Lung microvascular endothelial cell (primary cell): Measurements from ENCODE around the gene BCO2. TPM values are rescaled to one million over a fixed set of nuclear protein-coding genes. Genes with fewer than 3 reads are reported as not detected.
"Not testable (repeated sequence)": the region's sequence is repeated elsewhere in the genome, so short reads cannot be mapped to it uniquely, and the experiment has no call there.

Experiments used
- DNase-seq, 2 donors: peaks; one replicate each; pipeline versions ENCODE4 v3.0.0 to v3.0.0-alpha.2; 2010; ENCODE audit warnings: low read depth in 2 of 2
- total RNA-seq: library from RNA; depleted of rRNA; stranded (reverse); fragments of >200 nt; gene quantifications from 2 replicates; pipeline ENCODE4 v1.2.1, GENCODE V29; 2014

BCO2 gene
- total RNA-seq, 1 donor from 2014 or later, result 0.60 TPM

DNA sequence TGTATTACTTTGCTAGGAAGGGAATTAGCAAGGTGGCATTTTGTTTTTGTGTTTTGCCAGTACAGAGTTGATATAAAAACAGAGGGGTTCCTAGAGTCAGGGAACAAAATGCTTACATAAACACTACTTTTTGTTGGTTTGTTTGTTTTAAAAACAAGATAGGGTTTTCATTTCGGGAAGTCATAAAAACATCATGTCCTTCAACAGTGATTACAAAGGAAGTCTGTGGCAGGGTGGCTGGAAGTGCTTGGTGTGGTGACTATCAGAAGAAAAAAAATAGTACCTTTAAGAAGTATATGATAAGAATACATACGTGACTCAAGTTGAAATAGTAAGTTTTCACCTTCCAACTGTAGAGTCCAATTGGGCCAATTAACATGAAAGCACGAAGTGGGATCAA, 10.3 kb upstream of the BCO2 start:
- DNase-seq, result peak; percentile 13 to 15

DNA sequence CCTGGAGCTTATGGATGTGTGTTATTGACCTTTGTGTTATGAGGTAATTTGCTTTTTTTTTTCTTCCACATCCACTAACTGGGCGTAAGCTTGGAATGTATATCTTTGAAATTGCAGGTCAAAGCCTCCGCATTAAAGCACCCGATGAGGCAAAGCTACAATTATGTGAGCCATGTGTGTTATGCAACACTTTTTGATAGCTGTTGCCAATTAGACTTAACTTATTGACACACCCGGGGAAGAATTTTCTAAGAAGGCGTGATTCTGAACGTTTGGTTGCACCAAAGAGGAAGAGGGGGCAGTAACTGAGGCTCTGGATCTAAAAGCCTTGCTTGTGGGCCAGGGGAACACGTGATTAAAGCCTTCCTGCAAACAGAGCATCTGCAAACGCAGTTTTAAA, 8.8 kb upstream of the BCO2 start:
- no peak for DNase-seq

DNA sequence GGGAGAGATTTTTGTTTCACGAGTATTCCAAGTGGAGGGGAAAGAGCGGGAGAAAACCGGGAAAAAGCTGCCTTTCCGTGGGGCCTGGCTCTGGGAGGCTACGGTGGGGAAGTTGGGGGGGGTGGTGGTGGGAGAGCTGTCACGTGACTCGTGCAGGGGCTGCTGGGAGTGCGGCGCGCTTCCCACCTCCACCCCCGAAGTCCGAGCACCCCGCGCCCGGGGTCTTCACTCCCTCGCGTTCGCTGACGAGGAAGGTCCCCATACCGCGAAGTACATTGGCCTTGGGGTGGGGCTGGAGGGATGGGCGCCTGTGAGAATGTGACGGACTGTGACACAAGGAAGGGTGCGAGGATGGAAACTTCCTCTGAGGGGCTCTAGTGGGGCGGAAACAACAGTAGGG, 8.2 kb upstream of the BCO2 start, which contains the start of gene TEX12:
TEX12 (plus strand) TSS at position 228 of the 400 bp plus-strand sequence. CDS start 1,897 bp downstream, outside the sequence.
- no peak for DNase-seq

DNA sequence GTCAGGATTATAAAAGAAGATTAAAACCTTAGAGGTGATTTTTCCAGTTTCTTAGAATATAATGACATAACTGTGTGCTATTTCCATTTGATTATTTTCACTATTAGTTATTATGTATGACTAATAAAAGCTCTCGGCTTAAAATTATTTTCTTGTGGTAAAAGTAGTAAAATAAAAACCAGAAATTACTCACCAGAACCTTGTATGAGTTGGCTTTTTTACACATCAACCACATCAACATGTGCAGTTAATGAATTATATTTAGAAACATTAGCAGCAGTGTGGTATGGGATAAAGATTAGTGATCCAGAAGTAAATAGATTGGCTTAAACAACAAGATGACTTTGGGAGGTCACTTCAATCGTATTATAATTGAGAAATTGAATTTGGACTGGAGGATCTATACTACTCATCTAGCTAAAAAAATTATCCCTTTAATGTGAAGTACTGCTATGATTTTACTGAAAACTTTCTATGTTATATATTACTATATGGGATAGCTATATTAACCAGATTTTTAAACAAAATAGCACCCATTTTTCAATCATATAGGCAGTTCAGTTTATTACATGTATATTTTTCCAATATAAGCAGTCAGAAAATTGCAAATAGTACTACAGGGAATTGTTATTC, 2.8 kb upstream of the BCO2 start:
- DNase-seq, result peak in 1 of 2 donors; percentile 7

DNA sequence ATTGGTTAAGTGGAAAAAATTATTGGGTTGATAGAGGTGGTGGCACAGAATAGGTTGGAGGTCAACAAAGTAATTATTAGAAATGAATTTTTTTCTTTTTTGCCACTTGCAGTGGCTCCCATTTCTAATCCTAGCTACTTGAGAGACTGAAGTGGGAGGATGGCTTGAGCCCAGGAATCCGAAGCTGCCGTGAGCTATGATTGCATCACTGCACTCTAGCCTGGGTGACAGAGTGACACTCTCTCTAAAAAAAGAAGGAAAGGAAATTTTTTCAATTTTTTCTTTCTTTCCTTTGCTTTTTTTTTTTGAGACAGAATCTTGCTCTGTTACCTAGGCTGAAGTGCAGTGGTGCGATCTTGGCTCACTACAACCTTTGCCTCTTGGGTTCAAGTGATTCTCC, 2.2 kb upstream of the BCO2 start:
- DNase-seq, result no peak

DNA sequence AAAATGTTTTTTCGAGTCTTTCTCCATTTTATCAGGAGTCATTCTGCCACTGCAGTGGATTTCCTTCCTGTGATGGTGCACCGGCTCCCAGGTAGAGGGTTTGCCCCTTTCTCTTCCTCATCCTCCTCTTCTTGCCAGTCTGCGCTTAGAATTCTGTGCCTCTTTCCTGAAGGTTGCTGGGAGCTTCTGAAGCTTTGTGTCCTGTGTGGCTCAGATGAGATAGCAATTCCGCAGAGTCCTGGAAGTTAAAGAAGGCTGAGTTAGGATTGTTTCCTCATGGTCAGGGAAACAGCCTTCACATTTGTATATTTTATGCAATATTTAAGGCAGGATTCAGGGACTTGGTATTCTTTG, 264 bp downstream of the BCO2 start:
- DNase-seq, result no peak

DNA sequence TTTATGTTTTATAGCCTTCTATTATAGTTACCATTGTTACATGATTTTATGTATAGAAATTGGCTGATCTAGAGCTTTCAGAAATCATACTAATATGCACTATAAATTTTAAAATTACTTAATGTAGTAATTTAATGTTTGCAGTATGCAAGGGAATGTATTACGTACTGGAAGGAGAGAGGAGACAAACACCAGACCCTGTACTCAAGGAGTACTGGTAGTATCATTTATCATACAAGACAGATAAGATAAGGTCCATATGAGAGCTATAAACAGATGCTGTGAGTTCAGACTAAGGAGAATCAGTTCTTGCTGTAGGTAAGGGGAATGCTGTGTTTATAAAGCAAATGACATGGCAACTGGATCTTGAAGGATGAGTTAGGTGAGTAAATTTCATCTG, 765 bp downstream of the BCO2 start:
- DNase-seq, result no peak

DNA sequence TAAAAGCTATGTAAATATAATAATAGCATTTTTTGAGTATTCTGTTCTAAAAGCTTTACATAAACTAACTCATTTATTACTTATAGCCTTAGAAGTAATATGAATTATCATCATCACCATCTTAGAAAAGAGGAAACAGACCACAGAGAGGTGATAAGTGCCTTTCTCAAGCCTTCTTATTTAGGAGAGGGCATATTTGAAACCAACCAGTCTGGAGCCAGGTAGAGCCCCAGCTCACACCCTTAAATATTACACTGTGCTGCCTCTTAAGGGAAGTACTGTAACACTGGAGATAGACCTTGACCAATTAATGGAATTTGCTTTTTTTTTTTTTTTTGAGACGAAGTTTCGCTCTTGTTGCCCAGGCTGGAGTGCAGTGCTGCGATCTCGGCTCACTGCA, 2.3 kb downstream of the BCO2 start:
- DNase-seq, result no peak

DNA sequence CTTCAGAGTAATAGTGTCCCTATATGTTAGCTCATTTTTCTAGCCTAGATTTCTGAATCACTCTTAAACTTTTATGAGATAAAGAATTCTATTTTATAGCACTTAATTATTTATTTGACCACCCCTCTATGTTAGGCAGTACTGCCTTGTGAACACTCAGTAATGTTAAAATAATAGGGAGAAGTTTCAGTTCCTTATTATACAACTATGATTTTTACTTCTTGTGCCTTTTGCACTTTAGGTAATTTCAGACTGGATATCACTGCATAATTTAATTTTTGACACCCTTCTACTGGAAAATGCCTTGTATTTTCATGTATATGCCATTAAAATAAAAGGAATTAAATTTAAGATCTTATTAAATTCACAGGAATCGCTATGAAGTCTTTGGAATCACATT, 3.1 kb downstream of the BCO2 start:
- no peak for DNase-seq

DNA sequence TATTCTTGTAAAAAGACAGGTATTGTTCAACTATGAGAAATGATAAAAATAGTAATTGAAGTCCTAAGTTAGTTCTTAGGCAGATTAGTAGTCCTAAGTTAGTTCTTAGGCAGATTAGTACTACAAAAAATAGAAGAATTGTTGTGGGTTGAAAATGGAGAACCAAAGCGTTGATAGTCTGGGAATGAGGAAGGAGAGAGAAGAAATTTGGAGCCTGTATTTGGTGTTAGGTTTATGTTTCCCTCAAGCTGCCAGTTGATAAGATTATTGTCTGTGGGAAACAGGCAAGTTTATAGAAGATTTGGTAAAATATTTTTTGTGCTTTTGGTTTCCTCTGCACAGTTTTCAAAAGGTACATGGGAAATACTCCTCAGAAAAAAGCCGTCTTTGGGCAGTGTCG, 3.6 kb downstream of the BCO2 start:
- no peak for DNase-seq

DNA sequence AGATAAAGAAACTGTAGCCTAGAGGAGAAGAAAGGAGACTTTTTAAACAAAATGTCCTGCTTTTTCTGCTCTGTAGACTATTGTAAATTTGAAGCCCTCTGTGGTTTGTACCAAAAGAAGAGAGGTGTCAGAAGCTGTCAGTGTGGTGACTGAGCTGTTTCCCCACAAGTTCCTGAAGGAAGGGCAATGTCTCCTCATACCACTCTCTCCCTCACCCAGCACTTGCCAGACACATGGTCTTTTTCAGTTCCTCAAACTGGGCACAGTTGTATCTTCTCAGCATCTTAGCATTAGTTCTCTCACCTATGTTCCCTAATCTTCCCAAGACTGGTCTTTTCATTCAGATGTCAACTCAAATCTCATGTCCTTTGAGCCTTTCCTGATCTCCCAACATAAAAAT, 4.3 kb downstream of the BCO2 start:
- no peak for DNase-seq

DNA sequence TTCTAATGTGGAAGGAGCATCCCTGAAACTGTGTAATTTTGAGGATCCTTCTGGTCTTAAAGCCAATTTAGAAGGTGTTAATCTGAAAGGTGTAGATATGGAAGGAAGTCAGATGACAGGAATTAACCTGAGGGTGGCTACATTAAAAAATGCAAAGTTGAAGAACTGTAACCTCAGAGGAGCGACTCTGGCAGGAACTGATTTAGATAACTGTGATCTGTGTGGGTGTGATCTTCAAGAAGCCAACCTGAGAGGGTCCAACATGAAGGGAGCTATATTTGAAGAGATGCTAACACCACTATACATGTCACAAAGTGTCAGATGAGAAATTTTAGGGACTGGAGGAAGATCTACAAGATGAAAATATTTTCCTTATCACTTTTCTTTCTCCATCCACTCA, 7.6 kb downstream of the BCO2 start:
- no peak for DNase-seq

DNA sequence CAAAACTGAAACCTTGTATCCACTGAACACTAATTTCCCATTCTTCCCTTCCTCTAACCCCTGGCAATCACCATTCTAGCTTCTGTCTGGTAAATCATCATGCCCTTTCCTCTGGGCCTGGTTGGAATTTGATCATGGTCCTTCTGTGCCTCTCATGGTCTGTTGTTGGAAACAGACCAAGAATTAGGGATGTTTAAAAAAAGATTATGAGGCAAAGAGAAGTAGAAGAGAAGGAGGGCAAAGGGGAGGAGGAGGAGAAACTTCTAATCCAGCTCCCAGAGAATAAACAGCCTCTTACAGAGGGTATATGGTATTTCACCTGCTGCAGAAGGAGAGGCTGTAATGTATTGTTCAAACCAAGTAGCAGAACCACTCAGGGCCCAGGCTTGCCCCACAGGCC, 10.6 kb downstream of the BCO2 start:
- no peak for DNase-seq

DNA sequence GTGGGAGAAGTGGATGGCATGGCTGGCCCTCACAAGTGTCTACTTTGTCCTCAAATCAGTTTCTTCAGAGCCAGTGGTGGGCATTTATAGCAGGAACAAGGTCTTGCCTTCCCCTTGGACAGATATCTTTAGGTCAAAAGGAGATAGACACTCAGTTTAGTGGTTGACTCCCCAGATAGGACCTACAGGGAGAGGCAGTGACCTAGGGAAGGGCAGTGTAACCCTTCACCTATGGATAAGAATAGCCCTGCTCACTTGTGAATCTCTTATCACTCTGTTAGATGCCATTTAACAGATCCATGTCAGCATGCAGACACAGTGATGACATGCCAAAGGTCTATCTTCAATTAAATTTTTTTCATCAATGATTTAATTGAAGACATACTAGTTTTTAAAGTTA, 11.0 kb downstream of the BCO2 start:
- DNase-seq, result no peak

DNA sequence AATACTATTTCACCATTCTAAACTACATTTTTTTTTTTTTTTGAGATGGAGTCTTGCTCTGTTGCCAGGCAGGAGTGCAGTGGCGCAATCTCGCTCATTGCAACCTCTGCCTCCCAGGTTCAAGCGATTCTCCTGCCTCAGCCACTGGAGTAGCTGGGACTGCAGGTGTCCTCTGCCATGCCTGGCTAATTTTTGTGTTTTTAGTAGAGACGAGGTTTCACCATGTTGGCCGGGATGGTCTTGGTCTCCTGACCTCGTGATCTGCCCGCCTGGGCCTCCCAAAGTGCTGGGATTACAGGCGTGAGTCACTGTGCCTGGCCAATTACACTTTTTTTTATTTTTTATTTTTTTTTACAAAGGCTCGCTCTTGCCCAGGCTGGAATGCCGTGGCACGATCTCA, 19.8 kb downstream of the BCO2 start:
- DNase-seq, result not testable (repeated sequence)

DNA sequence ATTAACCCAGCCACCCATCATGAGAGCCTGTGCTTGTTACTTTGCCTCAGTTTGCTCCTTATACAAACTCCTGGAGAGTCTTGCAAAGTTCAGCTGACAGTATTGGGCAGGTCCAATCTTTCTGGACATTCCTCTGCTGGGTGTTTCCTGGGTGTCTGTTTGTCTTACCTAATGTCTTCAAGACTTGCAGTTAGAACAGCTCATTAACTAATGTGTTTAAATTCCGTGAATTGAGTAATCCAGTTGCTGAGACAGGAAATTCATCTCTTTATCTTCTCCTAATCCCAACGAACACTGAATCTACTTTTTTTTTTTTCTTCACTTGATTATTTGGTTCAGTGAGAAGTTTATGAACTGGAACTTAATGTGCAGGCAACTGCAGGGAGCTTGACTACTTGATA, 20.6 kb downstream of the BCO2 start:
- no peak for DNase-seq

DNA sequence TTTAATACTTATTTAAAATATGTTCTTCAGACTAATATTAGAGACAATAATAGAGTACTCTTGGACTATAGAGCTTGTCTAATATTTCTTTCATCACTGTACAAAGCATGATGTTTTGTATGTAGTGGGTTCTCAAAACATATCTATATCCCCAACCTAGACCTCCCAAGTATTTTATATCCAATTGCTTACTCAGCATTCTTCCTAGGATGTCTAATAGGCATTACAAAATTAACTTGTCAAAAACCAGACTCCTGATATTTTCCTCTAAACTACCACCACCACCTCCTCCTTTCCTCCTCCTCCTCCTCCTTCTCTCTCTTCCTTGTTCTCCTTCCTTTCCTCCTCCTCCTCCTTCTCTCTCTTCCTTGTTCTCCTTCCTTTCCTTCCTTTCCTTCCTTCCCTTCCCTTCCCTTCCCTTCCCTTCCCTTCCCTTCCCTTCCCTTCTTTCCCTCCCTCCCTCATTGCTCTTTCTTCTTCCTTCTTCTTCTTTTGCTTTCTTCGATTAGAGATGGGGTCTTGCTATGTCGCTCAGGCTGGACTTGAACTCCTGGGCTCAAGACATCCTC, 21.3 kb downstream of the BCO2 start:
- no peak for DNase-seq

DNA sequence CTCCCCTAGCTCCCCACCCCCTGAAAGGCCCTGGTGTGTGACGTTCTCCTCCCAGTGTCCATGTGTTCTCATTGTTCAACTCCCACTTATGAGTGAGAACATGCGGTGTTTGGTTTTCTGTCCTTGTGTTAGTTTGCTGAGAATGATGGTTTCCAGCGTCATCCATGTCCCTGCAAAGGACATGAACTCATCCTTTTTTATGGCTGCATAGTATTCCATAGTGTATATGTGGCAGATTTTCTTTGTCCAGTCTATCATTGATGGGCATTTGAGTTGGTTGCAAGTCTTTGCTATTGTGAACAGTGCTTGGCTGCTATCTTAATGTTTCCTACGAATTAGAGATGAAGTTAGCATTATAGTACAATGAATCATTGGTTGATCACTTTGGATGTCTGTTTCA, 23.8 kb downstream of the BCO2 start:
- DNase-seq, result not testable (repeated sequence)

DNA sequence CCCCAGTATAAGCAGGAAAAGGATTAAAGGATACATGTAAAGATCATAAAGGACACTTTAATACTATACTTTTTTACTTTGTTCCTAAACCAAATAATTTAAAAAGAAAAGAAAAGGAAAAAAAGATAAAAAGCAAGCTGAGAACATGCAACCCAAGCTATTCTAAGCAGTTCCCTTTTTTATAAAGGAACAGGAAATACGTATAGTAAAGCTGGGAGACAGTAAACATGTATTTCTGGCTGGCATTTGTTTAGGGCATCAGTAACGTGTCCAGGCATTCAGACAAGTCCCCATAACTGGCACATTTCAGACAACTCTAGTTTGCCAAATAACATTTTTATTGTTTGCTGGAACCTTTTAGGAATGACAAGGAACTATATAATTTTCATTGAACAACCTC, 24.9 kb downstream of the BCO2 start:
- DNase-seq, result no peak

DNA sequence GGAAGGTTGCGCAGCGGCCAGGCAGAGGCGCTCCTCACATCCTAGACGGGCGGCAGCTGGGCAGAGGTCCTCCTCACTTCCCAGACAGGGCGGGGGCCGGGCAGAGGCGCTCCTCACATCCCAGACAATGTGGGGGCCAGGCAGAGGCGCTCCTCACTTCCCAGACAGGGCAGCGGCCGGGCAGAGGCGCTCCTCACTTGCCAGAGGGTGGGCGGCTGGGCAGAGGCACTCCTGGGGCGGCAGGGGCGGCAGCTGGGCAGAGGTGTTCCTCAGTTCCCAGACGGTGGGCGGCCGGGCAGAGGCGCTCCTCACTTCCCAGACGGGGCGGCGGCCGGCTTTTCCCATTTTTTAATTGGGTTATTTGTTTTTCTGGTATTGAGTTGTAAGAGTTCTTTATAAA, 30.8 kb downstream of the BCO2 start:
- DNase-seq, result no peak

DNA sequence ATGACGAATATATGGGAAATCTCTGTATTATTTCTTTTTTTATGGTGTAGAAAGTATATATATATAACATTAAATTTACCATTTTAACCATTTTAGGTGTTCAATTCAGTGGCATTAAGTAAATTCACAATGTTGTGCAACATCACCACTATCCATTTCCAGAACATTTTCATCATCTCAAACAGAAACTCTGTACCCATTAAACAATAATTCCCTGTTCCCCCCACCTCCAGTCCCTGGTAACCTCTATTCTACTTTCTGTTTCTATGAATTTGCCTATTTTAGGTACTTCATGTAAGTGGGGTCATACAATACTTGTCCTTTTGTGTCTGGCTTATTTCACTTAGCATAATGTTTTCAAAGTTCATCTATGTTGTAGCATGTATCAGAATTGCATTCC, 35.6 kb downstream of the BCO2 start:
- DNase-seq, result no peak

DNA sequence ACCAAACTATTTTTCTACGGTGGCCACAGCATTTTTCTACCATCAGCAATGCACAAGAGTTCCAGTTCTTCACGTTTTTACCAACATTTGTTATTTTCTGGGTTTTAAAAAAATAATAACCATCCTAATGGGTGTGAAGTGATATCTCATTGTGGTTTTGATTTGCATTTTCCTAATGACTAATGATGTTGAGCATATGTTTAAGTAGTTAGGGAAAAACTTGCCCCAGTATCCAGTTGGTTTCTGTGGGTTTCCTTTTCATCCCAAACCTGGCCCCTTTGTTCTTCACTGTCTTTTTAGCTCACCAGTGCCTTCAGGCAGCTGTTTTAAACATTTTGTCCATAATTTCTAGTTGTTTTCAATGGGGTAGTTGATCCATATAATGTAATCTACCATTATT, 36.2 kb downstream of the BCO2 start:
- peak in 1 of 2 donors; percentile 7 for DNase-seq

DNA sequence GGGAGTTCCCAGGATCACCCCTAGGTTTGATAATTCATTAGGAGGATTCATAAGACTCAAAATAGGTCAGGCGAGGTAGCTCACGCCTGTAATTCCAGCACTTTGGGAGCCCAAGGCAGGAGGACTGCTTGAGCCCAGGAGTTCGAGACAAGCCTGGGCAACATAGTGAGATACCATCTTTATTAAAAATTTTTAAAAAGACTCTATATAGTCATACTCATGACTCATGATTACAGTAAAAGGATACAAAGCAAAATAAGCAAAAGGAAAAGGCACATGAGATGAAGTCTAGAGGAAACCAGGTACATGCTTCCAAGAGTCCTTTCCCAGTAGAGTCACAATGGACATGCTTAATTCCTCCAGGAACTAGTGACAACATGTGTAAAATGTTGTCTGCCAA, 37.0 kb downstream of the BCO2 start:
- DNase-seq, result no peak

DNA sequence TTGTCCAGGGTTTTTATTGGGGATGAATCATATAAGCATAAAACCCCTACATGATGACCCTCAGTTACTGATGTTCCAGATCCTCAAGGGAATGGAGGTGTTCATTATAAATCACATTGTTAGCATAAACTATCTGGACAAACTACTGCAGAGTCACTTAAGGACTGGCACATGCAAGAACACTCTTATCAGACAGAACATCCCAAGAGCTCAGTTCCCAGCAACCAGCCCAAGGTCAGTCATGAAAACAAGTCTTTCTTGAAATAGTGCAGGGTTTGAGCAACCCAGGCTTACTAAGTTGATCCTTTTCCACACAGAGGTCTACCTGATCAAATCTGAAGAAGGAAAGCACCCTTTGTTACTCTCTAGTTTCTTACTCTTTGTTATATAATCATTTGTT, 37.4 kb downstream of the BCO2 start:
- no peak for DNase-seq
